WTC11 (cell line): ENCODE results near the gene TOP2A. TPM values are rescaled to one million over a fixed set of nuclear protein-coding genes. Genes with fewer than 3 reads are reported as not detected.
A peak's percentile ranks its signal among the peaks of the same experiment; 100 is the strongest.
"Not testable (repeated sequence)": the region's sequence is repeated elsewhere in the genome, so short reads cannot be mapped to it uniquely, and the experiment has no call there.

Experiments used
- ATAC-seq: fragments of 200-7000 bp; cut with Tn5 transposase; 2 replicates; pipeline ENCODE4 v1.10.0; 2021; ENCODE audit warnings: mild to moderate bottlenecking, moderate library complexity
- CTCF ChIA-PET: fragments of 300-600 bp; sonication (Branson Sonifier 250); formaldehyde crosslinking; loops from one replicate; lab custom pipeline; 2021; ENCODE audit warnings: antibody characterized with exemption; lab: Charles Lee
- POLR2A ChIA-PET: fragments of 350-600 bp; sonication (Branson Sonifier 250); formaldehyde crosslinking; loops from one replicate; lab custom pipeline; 2021; ENCODE audit warnings: antibody characterized with exemption; lab: Charles Lee
- DNase-seq: peaks from one replicate; pipeline ENCODE4 v3.0.0; 2021; ENCODE audit warnings: low spot score
- H3K27ac Mint-ChIP-seq: 2 replicates; pipeline ENCODE4 v1.8.0; 2021; ENCODE audit warnings: mixed read lengths
- H3K27me3 Mint-ChIP-seq: 2 replicates; pipeline ENCODE4 v1.8.0; 2021; ENCODE audit warnings: low read depth, mild to moderate bottlenecking, moderate library complexity, mixed read lengths
- H3K36me3 Mint-ChIP-seq: 2 replicates; pipeline ENCODE4 v1.8.0; 2021; ENCODE audit warnings: mixed read lengths
- H3K4me1 Mint-ChIP-seq: 2 replicates; pipeline ENCODE4 v1.8.0; 2022; ENCODE audit warnings: mixed read lengths
- H3K4me3 Mint-ChIP-seq: 2 replicates; pipeline ENCODE4 v1.8.0; 2021; ENCODE audit warnings: mild to moderate bottlenecking, moderate library complexity, mixed read lengths
- H3K9me3 Mint-ChIP-seq: 2 replicates; pipeline ENCODE4 v1.8.0; 2021; ENCODE audit warnings: mixed read lengths
- EMX1 ChIP-seq: fragments of 250-450 bp; sonication (Bioruptor Pico); IDR thresholded peaks from 2 replicates; pipeline ENCODE4 v1.8.0; 2021; ENCODE audit warnings: mild to moderate bottlenecking
- ETV6 ChIP-seq: sonication (generic); formaldehyde crosslinking; IDR thresholded peaks from 2 replicates; pipeline ENCODE4 v1.8.1; 2022; ENCODE audit warnings: mild to moderate bottlenecking, missing genetic modification reagents
- FOXJ3 ChIP-seq: sonication (generic); formaldehyde crosslinking; IDR thresholded peaks from 2 replicates; pipeline ENCODE4 v1.9.0; 2021; ENCODE audit warnings: missing genetic modification reagents, mild to moderate bottlenecking, borderline replicate concordance
- GTF2I ChIP-seq: fragments of 250-450 bp; sonication (Bioruptor Pico); conservative IDR thresholded peaks from 2 replicates; pipeline ENCODE4 v1.4.0; 2021; ENCODE audit warnings: mild to moderate bottlenecking
- IRF2 ChIP-seq: sonication (generic); formaldehyde crosslinking; IDR thresholded peaks from 2 replicates; pipeline ENCODE4 v1.8.0; 2022; ENCODE audit warnings: low read depth, missing genetic modification reagents, borderline replicate concordance
- KAT7 ChIP-seq: sonication (generic); formaldehyde crosslinking; IDR thresholded peaks from 2 replicates; pipeline ENCODE4 v1.8.1; 2023; ENCODE audit warnings: missing genetic modification reagents, mild to moderate bottlenecking, borderline replicate concordance
- MXD4 ChIP-seq: fragments of 250-450 bp; sonication (Bioruptor Pico); IDR thresholded peaks from 2 replicates; pipeline ENCODE4 v1.8.0; 2021; ENCODE audit warnings: mild to moderate bottlenecking, moderate library complexity, borderline replicate concordance
- NFATC4 ChIP-seq: fragments of 250-450 bp; sonication (Bioruptor Pico); IDR thresholded peaks from 2 replicates; pipeline ENCODE4 v1.9.0; 2021; ENCODE audit warnings: mild to moderate bottlenecking
- OVOL2 ChIP-seq: fragments of 250-450 bp; sonication (Bioruptor Pico); IDR thresholded peaks from 2 replicates; pipeline ENCODE4 v1.9.0; 2021; ENCODE audit warnings: mild to moderate bottlenecking, borderline replicate concordance
- PRRX2 ChIP-seq: fragments of 250-450 bp; sonication (Bioruptor Pico); IDR thresholded peaks from 2 replicates; pipeline ENCODE4 v1.8.0; 2021; ENCODE audit warnings: mild to moderate bottlenecking
- RELA ChIP-seq: sonication (generic); formaldehyde crosslinking; IDR thresholded peaks from 2 replicates; pipeline ENCODE4 v1.8.1; 2022; ENCODE audit warnings: missing genetic modification reagents, mild to moderate bottlenecking, borderline replicate concordance
- SOX15 ChIP-seq: fragments of 250-450 bp; sonication (Bioruptor Pico); IDR thresholded peaks from 2 replicates; pipeline ENCODE4 v1.9.0; 2021; ENCODE audit warnings: mild to moderate bottlenecking
- SP1 ChIP-seq: sonication (generic); formaldehyde crosslinking; conservative IDR thresholded peaks from 2 replicates; pipeline ENCODE4 v1.8.1; 2022; ENCODE audit warnings: missing genetic modification reagents
- ZNF121 ChIP-seq: sonication (generic); formaldehyde crosslinking; IDR thresholded peaks from 2 replicates; pipeline ENCODE4 v1.8.0; 2023; ENCODE audit warnings: missing genetic modification reagents
- ZNF138 ChIP-seq: sonication (generic); formaldehyde crosslinking; conservative IDR thresholded peaks from 2 replicates; pipeline ENCODE4 v1.8.1; 2022; ENCODE audit warnings: mild to moderate bottlenecking, moderate library complexity, missing genetic modification reagents
- ZNF263 ChIP-seq: sonication (generic); formaldehyde crosslinking; IDR thresholded peaks from 2 replicates; pipeline ENCODE4 v1.8.1; 2022; ENCODE audit warnings: low read depth, mild to moderate bottlenecking, moderate library complexity, missing genetic modification reagents
- ZNF423 ChIP-seq: fragments of 250-450 bp; sonication (Bioruptor Pico); IDR thresholded peaks from 2 replicates; pipeline ENCODE4 v2.1.2; 2022; ENCODE audit warnings: mild to moderate bottlenecking, moderate library complexity
- total RNA-seq: library from RNA; stranded (reverse); gene quantifications from 3 replicates; pipeline ENCODE4 v1.2.3, GENCODE V29; 2021
- TF ChIP-seq, protein P1 (sequence below): sonication (generic); formaldehyde crosslinking; IDR thresholded peaks from 2 replicates; pipeline ENCODE4 v1.8.0; 2022; ENCODE audit warnings: mild to moderate bottlenecking, missing genetic modification reagents
- TF ChIP-seq, protein P2 (sequence below): sonication (generic); formaldehyde crosslinking; IDR thresholded peaks from 2 replicates; pipeline ENCODE4 v1.8.1; 2022; ENCODE audit warnings: mild to moderate bottlenecking, moderate library complexity, missing genetic modification reagents
- TF ChIP-seq, protein P3 (sequence below): sonication (generic); formaldehyde crosslinking; IDR thresholded peaks from 2 replicates; pipeline ENCODE4 v1.8.0; 2023; ENCODE audit warnings: missing genetic modification reagents
- TF ChIP-seq, protein P4 (sequence below): fragments of 200-600 bp; IDR thresholded peaks from 2 replicates; pipeline ENCODE4 v1.8.0; 2022; ENCODE audit warnings: antibody characterized with exemption
- TF ChIP-seq, protein P5 (sequence below): sonication (generic); formaldehyde crosslinking; IDR thresholded peaks from 2 replicates; pipeline ENCODE4 v1.8.1; 2022; ENCODE audit warnings: mild to moderate bottlenecking, missing genetic modification reagents, moderate library complexity, borderline replicate concordance
- TF ChIP-seq, protein P6 (sequence below): sonication (generic); formaldehyde crosslinking; IDR thresholded peaks from 2 replicates; pipeline ENCODE4 v1.8.1; 2023; ENCODE audit warnings: mild to moderate bottlenecking, missing genetic modification reagents, moderate library complexity

TOP2A gene
- total RNA-seq, 1 experiment from 2014 or later: 307 TPM

DNA sequence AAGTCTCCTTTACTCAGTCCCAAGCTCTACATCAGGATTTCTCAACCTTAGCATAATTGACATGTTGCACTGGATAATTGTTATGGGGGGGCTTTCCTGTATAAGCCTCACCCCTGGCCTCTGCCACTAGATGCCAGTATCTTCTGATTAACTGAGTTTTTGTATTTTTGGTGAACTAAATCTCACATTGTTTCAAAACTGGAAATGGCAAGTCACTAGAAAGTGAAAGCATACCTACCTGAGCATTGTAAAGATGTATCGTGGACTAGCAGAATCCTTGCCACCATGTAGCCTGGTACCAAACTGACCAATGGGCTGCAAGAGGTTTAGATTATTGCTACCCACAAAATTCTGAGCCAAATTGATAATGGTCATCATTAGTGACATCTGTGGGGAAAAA lies 15.0 kb downstream of the TOP2A start:
- H3K27me3 Mint-ChIP-seq: no peaks in the 10 kb centered on the region
- ATAC-seq: no peak
- peaks cover 91% of the 10 kb centered on the region for H3K36me3 Mint-ChIP-seq
- H3K27ac Mint-ChIP-seq: no peak overlapping the region
- no peak overlapping the region for H3K4me3 Mint-ChIP-seq
- H3K4me1 Mint-ChIP-seq: no peaks in the 10 kb centered on the region
- no peak for DNase-seq
- ChIA-PET POLR2A (interaction anchor here (0.7 kb wide), 1 partner anchor 34 kb away, joined by 3 read pairs; no protein-coding TSS in a partner anchor), CTCF (interaction anchor here (1.0 kb wide), 1 partner anchor 157 kb away, joined by 3 read pairs; no protein-coding TSS in a partner anchor)
- H3K9me3 Mint-ChIP-seq: no peaks in the 10 kb centered on the region
- no peak for TF ChIP-seq OVOL2
- TF ChIP-seq ZNF138 (CRISPR knock-in tag): no peak
- TF ChIP-seq, protein P1, sequence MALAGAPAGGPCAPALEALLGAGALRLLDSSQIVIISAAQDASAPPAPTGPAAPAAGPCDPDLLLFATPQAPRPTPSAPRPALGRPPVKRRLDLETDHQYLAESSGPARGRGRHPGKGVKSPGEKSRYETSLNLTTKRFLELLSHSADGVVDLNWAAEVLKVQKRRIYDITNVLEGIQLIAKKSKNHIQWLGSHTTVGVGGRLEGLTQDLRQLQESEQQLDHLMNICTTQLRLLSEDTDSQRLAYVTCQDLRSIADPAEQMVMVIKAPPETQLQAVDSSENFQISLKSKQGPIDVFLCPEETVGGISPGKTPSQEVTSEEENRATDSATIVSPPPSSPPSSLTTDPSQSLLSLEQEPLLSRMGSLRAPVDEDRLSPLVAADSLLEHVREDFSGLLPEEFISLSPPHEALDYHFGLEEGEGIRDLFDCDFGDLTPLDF (CRISPR knock-in tag): no peak
- no peak for TF ChIP-seq ZNF121 (CRISPR knock-in tag)
- no peak for TF ChIP-seq EMX1 (CRISPR knock-in tag)
- TF ChIP-seq, protein P2, sequence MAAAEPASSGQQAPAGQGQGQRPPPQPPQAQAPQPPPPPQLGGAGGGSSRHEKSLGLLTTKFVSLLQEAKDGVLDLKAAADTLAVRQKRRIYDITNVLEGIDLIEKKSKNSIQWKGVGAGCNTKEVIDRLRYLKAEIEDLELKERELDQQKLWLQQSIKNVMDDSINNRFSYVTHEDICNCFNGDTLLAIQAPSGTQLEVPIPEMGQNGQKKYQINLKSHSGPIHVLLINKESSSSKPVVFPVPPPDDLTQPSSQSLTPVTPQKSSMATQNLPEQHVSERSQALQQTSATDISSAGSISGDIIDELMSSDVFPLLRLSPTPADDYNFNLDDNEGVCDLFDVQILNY: no peak
- TF ChIP-seq, protein P3, sequence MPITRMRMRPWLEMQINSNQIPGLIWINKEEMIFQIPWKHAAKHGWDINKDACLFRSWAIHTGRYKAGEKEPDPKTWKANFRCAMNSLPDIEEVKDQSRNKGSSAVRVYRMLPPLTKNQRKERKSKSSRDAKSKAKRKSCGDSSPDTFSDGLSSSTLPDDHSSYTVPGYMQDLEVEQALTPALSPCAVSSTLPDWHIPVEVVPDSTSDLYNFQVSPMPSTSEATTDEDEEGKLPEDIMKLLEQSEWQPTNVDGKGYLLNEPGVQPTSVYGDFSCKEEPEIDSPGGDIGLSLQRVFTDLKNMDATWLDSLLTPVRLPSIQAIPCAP (CRISPR knock-in tag): no peak
- TF ChIP-seq PRRX2 (CRISPR knock-in tag): no peak
- no peak for TF ChIP-seq ZNF263 (CRISPR knock-in tag)
- TF ChIP-seq IRF2 (CRISPR knock-in tag): no peak
- no peak for TF ChIP-seq GTF2I

DNA sequence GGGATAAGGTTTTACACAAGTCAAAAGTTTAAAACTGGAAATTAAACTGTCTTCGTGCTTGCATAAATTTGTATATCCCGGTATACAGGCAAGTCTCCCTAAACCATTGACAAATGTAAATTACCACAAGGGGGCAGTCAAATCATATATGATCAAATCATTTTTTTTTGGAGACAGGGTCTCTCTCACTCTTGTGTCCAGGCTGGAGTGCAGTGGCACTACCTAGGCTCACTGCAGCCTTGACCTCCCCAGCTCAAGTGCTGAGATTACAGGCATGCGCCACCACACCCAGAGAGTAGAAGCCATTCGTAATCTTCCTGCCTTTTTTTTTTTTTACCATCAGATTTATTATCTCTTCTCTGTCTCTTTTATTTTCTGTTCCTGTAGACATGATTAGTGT lies 18.5 kb downstream of the TOP2A start:
- POLR2A ChIA-PET: no interaction called here
- H3K27me3 Mint-ChIP-seq: no peaks in the 10 kb centered on the region

DNA sequence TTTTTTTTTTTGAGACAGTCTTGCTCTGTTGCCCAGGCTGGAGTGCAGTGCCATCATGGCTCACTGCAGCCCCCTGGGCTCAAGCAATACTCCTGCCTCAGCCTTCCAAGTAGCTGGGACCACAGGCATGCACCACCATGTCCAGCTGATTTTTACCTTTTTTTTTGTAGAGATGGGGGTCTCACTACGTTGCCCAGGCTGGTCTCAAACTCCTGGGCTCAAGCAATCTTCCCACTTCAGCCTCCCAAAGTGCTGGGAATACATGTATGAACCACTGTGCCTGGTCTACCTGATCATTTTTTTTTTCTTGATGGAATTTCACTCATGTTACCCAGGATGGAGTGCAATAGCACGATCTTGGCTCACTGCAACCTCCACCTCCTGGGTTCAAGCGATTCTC lies 31.1 kb downstream of the TOP2A start:
- peak; percentile 97 for TF ChIP-seq ZNF121 (CRISPR knock-in tag)
- DNase-seq, H3K4me1 Mint-ChIP-seq, H3K27me3 Mint-ChIP-seq, ATAC-seq, H3K9me3 Mint-ChIP-seq, POLR2A ChIA-PET, H3K4me3 Mint-ChIP-seq, H3K27ac Mint-ChIP-seq: not testable (repeated sequence)
- CTCF ChIA-PET: interaction anchor here (1.0 to 1.9 kb wide), 3 partner anchors 22 to 147 kb away, joined by 3 to 6 read pairs (median 5); partner anchors contain the start of gene GJD3
- peaks cover 51% of the 10 kb centered on the region for H3K36me3 Mint-ChIP-seq

More for the DNA sequence above, 18.5 kb downstream of the TOP2A start:
- H3K4me3 Mint-ChIP-seq: no peak overlapping the region
- H3K9me3 Mint-ChIP-seq: no peaks in the 10 kb centered on the region
- TF ChIP-seq SP1 (CRISPR knock-in tag): no peak
- TF ChIP-seq, protein P4, sequence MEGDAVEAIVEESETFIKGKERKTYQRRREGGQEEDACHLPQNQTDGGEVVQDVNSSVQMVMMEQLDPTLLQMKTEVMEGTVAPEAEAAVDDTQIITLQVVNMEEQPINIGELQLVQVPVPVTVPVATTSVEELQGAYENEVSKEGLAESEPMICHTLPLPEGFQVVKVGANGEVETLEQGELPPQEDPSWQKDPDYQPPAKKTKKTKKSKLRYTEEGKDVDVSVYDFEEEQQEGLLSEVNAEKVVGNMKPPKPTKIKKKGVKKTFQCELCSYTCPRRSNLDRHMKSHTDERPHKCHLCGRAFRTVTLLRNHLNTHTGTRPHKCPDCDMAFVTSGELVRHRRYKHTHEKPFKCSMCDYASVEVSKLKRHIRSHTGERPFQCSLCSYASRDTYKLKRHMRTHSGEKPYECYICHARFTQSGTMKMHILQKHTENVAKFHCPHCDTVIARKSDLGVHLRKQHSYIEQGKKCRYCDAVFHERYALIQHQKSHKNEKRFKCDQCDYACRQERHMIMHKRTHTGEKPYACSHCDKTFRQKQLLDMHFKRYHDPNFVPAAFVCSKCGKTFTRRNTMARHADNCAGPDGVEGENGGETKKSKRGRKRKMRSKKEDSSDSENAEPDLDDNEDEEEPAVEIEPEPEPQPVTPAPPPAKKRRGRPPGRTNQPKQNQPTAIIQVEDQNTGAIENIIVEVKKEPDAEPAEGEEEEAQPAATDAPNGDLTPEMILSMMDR: peak; percentile 23; the same call in 1 of the 2 replicates
- no peak overlapping the region for H3K27ac Mint-ChIP-seq
- H3K4me1 Mint-ChIP-seq: no peaks in the 10 kb centered on the region
- ATAC-seq: peak; percentile 57; the same call in 1 of the 2 replicates
- H3K36me3 Mint-ChIP-seq: peaks cover 93% of the 10 kb centered on the region
- no peak for DNase-seq
- CTCF ChIA-PET: interaction anchor here (0.6 to 1.3 kb wide), 3 partner anchors 45 to 134 kb away, joined by 3 to 4 read pairs (median 3); no protein-coding TSS in a partner anchor

DNA sequence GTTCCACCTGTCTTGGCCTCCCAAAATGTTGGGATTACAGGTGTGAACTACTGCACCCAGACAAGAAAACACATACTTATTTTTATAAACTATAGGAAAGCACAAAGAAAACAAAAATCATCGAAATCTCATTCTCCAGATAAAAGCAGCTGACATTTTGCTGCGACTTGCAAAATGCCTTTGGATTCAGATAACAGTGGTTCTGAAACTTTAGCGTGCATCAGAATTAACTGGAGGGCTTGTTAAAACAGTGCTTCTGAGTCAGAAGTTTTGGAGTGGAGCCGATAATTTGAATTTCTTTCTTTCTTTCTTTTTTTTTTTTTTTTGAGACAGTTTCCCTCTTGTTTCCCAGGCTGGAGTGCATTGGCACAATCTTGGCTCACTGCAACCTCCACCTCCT lies 35.4 kb downstream of the TOP2A start:
- DNase-seq (no peak), ATAC-seq (no peak)
- Mint-ChIP-seq H3K27ac (no peak overlapping the region), H3K9me3 (no peaks in the 10 kb centered on the region), H3K4me1 (no peaks in the 10 kb centered on the region), H3K36me3 (peaks cover 10% of the 10 kb centered on the region), H3K27me3 (no peaks in the 10 kb centered on the region; the same call in 1 of the 2 replicates), H3K4me3 (no peak overlapping the region)
- CTCF ChIA-PET: interaction anchor here (0.7 to 2.8 kb wide), 7 partner anchors 18 to 154 kb away, joined by 3 to 9 read pairs (median 4); partner anchors contain the start of genes GJD3 and TOP2A
- POLR2A ChIA-PET: no interaction called here
- TF ChIP-seq KAT7 (CRISPR knock-in tag) (no peak), MXD4 (no peak), SOX15 (CRISPR knock-in tag) (no peak), RELA (CRISPR knock-in tag) (no peak), NFATC4 (no peak), ETV6 (no peak), ZNF423 (CRISPR knock-in tag) (no peak), ZNF138 (CRISPR knock-in tag) (no peak), FOXJ3 (CRISPR knock-in tag) (no peak)
- TF ChIP-seq, protein P5, sequence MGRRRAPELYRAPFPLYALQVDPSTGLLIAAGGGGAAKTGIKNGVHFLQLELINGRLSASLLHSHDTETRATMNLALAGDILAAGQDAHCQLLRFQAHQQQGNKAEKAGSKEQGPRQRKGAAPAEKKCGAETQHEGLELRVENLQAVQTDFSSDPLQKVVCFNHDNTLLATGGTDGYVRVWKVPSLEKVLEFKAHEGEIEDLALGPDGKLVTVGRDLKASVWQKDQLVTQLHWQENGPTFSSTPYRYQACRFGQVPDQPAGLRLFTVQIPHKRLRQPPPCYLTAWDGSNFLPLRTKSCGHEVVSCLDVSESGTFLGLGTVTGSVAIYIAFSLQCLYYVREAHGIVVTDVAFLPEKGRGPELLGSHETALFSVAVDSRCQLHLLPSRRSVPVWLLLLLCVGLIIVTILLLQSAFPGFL: no peak
- TF ChIP-seq, protein P6, sequence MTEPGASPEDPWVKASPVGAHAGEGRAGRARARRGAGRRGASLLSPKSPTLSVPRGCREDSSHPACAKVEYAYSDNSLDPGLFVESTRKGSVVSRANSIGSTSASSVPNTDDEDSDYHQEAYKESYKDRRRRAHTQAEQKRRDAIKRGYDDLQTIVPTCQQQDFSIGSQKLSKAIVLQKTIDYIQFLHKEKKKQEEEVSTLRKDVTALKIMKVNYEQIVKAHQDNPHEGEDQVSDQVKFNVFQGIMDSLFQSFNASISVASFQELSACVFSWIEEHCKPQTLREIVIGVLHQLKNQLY: no peak
